ENCODE results near the gene JMJD1C.

- TF ChIP-seq CTCF (IDR thresholded peaks at IDR 0.05), result no peak
- TF ChIP-seq POLR2AphosphoS5 (IDR thresholded peaks at IDR 0.05; ENCODE audit: insufficient read depth in 1 of 2, low read depth in 1 of 2), result no peak
- no peak for TF ChIP-seq POLR2A (IDR thresholded peaks at IDR 0.05)
Measured at GRCh38 chr10:63337455-63338251, 128.1 kb downstream of the JMJD1C start.
